Muscle of leg (tissue), 11 donors: Measurements from ENCODE around the gene MCC. TPM values are rescaled to one million over a fixed set of nuclear protein-coding genes. Genes with fewer than 3 reads are reported as not detected.
A peak's percentile ranks its signal among the peaks of the same experiment; 100 is the strongest.

ENCODE experiments used
- DNase-seq: peaks from one replicate; pipeline ENCODE4 v3.0.0; 2013
- H3K27ac ChIP-seq: one replicate; pipeline ENCODE4 v1.5.1; 2013; ENCODE audit warnings: mild to moderate bottlenecking, low read length, control low read depth
- H3K27me3 ChIP-seq: one replicate; pipeline ENCODE4 v1.6.1; 2013; ENCODE audit warnings: low read length; ENCODE audit not compliant: control insufficient read depth, insufficient read depth
- H3K36me3 ChIP-seq: one replicate; pipeline ENCODE4 v1.6.1; 2013; ENCODE audit warnings: low read length; ENCODE audit not compliant: control insufficient read depth, insufficient read depth
- H3K4me1 ChIP-seq: one replicate; pipeline ENCODE4 v1.6.1; 2013; ENCODE audit warnings: low read length; ENCODE audit not compliant: control insufficient read depth, insufficient read depth
- H3K4me3 ChIP-seq: one replicate; pipeline ENCODE4 v1.5.1; 2013; ENCODE audit warnings: low read length, control low read depth
- H3K9me3 ChIP-seq: replicated peaks from 2 replicates; pipeline ENCODE4 v1.6.1; 2013; ENCODE audit warnings: low read depth, low read length; ENCODE audit not compliant: control insufficient read depth
- WGBS: methylation state at CpG from one replicate; pipeline ENCODE4 v1.1.5; 2013; ENCODE audit warnings: missing lambda C conversion rate; ENCODE audit not compliant: insufficient coverage; 5-methylcytosine and 5-hydroxymethylcytosine counted together
- polyA plus RNA-seq, 8 donors: library from polyadenylated mRNA; unstranded; fragments of 120-200 nt; gene quantifications; one replicate each; pipeline versions ENCODE4 v1.2.1 to v1.2.3, GENCODE V29; 2013; ENCODE audit warnings: inconsistent platforms in 1 of 8, low replicate concordance in 1 of 8; ENCODE audit not compliant: insufficient read length in 8 of 8, insufficient read depth in 1 of 8
- total RNA-seq: library from RNA; stranded (reverse); fragments of 120-200 nt; gene quantifications from one replicate; pipeline ENCODE4 v1.2.4, GENCODE V29; 2013

MCC gene
- total and polyA plus RNA-seq, 9 donors, result 12.1 to 19.6 (median 17.0) TPM

DNA sequence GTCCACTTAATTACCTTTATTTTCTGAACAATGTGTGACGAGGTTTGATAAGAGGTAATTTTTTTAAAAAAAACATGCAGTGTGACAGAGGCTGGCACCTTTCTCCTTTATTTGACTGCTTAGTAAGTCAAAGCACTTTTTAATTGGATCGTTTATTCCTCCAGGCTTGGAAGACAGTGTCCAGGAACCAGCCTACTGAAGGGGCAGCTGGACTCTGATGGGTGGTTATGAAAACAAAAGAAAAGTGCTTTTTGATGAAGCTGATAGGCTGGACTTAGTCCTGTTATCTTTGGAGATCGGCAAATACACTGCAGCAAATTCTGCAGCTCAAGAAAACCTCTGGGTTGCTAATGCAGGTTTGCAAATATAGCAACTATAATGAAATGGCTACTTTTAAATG lies 370.0 kb downstream of the MCC start:
- no peak for DNase-seq
- Histone ChIP-seq H3K36me3 (no peaks in the 10 kb centered on the region), H3K27ac (peak overlapping the region; percentile 77), H3K27me3 (no peaks in the 10 kb centered on the region), H3K4me3 (no peak overlapping the region), H3K9me3 (no peaks in the 10 kb centered on the region), H3K4me1 (peaks cover 31% of the 10 kb centered on the region)
- WGBS, result 20% methylated on average over 1 of the region's 3 CpGs

DNA sequence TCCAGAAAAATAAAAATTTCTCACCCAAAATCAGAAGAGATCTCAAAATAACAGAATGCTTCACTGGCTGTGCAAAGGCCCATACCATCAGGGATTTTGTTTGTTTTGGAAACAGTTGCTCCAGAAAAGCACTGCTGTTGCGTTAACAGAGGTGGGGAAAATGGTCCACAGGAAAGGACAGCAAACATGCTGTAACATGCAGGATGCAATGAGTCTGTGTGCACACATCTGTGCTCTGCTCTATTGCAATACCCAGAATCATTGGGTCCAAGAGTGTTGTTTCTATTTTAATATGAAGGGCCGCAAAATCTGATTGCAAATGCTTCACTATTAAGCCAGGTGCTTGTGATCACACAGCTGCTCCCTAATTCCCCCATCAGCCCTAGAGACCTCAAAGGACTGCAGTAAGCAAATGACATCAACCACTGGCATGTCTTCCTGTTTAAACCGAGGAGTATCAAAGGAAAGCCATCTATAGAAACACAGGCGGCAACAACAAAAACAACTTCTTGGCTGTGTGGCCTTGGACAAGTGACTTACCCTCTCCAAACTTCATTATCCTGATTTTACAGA lies 370.6 kb downstream of the MCC start:
- Histone ChIP-seq H3K27me3 (no peaks in the 10 kb centered on the region), H3K9me3 (no peaks in the 10 kb centered on the region), H3K36me3 (no peaks in the 10 kb centered on the region), H3K27ac (peak overlapping the region; percentile 77), H3K4me3 (no peak overlapping the region), H3K4me1 (peaks cover 26% of the 10 kb centered on the region)
- WGBS, result no CpG with 5 or more reads among the region's 4 CpGs
- peak; percentile 86 for DNase-seq

DNA sequence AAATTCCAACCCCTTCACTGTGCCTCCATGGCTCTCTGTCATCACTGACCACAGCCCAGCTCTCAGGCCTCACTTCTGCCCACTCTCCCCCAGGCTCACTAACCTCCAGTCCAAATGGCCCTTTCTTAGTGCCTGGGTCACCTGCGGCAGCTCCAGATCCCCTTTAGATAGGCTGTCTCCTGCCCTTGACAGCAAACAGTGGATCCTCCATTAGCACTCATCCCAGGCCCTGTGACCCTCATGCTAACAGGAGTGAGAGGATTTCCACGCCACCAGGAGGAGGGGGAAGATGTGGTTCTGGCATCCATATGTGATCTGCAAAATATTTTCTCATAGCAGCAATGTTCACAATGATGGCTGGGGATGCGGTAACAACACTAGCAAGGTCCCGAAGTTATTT lies 372.3 kb downstream of the MCC start:
- Histone ChIP-seq H3K36me3 (no peaks in the 10 kb centered on the region), H3K4me3 (no peak overlapping the region), H3K4me1 (peaks cover 27% of the 10 kb centered on the region), H3K27me3 (no peaks in the 10 kb centered on the region), H3K9me3 (no peaks in the 10 kb centered on the region), H3K27ac (no peak overlapping the region)
- WGBS, result no CpG with 5 or more reads among the region's 4 CpGs
- DNase-seq, result no peak

DNA sequence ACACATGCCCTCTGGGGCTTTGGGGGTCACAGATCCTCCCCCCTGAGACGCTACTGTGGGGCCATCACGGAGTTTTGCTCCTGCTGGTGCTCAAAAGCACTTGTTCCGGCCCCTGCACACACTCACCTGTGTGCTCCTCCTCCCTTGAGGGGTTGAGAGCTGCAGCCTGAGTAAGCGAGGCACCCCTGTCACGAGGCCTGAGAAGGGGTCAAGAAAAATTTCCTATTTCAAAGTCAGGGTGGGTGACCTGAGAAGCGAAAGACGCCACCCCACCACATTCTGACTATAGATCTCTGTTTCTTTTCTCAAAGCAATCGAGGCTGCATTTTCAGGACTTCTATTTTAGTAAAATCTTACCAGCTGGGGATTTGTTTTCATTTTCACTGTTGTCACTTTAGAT lies 373.2 kb downstream of the MCC start:
- Histone ChIP-seq H3K4me3 (no peak overlapping the region), H3K4me1 (peaks cover 27% of the 10 kb centered on the region), H3K9me3 (no peaks in the 10 kb centered on the region), H3K27me3 (no peaks in the 10 kb centered on the region), H3K36me3 (no peaks in the 10 kb centered on the region), H3K27ac (no peak overlapping the region)
- DNase-seq, result no peak
- no CpG with 5 or more reads among the region's 8 CpGs for WGBS

DNA sequence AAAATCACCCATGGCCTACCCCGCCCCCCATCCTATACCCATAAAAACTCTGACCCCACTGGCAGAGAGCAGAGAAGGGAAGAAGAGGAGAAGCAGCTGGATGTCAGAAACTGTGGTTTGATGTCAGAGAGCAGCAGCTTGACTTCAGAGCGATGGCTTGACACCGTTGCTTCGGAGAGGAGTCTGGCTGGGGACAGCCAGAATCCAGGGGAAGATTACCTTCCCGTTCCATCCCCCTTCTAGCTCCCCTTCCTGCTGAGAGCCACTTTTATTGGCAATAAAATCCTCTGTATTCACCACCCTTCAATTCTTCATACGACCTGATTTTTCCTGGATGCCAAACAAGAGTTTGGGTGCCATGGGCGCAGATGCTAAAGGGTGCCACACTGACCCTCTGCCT lies 373.7 kb downstream of the MCC start:
- Histone ChIP-seq H3K36me3 (no peaks in the 10 kb centered on the region), H3K27me3 (no peaks in the 10 kb centered on the region), H3K9me3 (no peaks in the 10 kb centered on the region), H3K4me1 (peaks cover 24% of the 10 kb centered on the region), H3K4me3 (no peak overlapping the region), H3K27ac (no peak overlapping the region)
- no peak for DNase-seq
- 100% methylated on average over 4 of the region's 7 CpGs for WGBS

DNA sequence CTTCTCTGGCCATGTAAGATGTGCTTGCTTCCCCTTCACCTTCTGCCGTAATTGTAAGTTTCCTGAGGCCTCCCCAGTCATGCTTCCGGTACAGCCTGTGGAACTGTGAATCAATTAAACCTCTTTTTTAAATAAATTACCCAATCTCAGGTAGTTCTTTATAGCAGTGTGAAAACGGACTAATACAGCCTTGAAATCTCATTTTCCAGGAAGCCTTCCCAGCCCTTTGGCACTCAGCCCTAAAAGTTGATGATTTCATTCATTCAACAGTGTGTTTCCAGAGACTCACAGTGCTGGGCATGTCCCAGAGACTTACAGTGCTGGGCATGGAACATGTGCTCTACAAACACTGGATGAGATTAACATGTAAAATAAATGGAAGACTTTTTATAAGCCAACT lies 375.8 kb downstream of the MCC start:
- no peaks in the 10 kb centered on the region for H3K9me3 ChIP-seq
- WGBS, result 0% methylated on average over 1 of the region's 3 CpGs
- peak; percentile 85 for DNase-seq
- no peaks in the 10 kb centered on the region for H3K36me3 ChIP-seq
- no peak overlapping the region for H3K27ac ChIP-seq
- no peaks in the 10 kb centered on the region for H3K27me3 ChIP-seq
- H3K4me3 ChIP-seq, result no peak overlapping the region
- H3K4me1 ChIP-seq, result peaks cover 5% of the 10 kb centered on the region

DNA sequence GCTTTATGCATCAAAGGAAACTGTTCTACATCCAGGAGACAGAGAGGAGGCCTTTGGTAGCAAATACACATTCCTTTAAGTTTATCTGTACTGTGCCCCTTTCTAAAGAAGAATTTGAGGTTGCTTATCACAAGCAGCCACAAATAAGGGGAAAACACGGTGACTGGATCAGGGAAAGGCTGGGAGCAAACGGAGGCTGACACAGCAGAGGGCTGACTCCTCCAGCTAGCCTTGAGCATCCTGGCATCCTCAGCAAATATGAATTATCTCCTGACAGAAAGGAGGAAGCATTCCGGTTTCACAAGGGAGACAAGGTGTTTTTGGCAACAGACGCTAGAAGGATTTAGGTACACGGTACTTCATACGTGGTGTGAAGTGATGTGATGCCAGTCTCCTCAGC lies 378.1 kb downstream of the MCC start:
- Histone ChIP-seq H3K27me3 (no peaks in the 10 kb centered on the region), H3K9me3 (no peaks in the 10 kb centered on the region), H3K36me3 (no peaks in the 10 kb centered on the region), H3K4me1 (peaks cover 3% of the 10 kb centered on the region), H3K27ac (no peak overlapping the region), H3K4me3 (no peak overlapping the region)
- DNase-seq, result no peak
- 62% methylated on average over 2 of the region's 6 CpGs for WGBS

DNA sequence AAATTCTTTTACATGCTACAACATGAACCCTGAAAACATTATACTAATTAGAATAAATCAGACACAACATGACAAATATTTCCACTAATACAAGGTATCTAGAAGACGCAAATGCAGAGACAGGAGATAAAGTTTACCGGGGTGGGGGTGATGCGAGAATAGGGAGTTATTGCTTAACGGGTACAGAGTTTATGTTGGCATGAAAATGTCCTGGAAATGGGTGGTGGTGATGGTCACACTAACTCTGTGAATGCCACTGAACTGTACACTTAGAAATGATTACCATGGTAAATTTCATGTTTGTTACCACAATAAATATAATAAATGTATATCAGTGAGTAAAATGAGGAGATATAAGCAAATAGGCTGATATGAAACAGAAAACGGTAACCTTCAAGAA lies 378.9 kb downstream of the MCC start:
- no peak for DNase-seq
- H3K9me3 ChIP-seq, result no peaks in the 10 kb centered on the region
- H3K4me3 ChIP-seq, result no peak overlapping the region
- no peak overlapping the region for H3K27ac ChIP-seq
- H3K4me1 ChIP-seq, result peaks cover 3% of the 10 kb centered on the region
- H3K27me3 ChIP-seq, result no peaks in the 10 kb centered on the region
- H3K36me3 ChIP-seq, result peaks cover under 1% of the 10 kb centered on the region
- no CpG with 5 or more reads among the region's 5 CpGs for WGBS

DNA sequence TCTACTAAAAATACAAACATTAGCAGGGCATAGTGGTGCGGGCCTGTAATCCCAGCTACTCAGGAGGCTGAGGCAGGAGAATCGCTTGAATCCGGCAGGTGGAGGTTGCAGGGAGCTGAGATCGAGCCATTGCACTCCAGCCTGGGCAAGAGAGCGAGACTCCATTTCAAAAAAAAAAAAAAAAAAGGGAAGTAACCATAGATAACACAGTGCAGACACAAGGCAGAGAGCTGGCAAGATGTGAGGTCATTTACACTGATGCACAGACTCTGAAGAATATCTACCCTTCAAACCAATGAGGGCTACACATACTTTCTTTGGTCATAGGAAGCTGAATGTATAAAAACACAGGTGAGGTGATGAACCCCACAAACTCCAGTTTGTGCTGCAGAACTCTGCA lies 379.8 kb downstream of the MCC start:
- no peak for DNase-seq
- Histone ChIP-seq H3K27ac (no peak overlapping the region), H3K4me3 (no peak overlapping the region), H3K27me3 (no peaks in the 10 kb centered on the region), H3K9me3 (no peaks in the 10 kb centered on the region), H3K4me1 (peaks cover 3% of the 10 kb centered on the region), H3K36me3 (peaks cover 7% of the 10 kb centered on the region)
- WGBS, result 100% methylated on average over 1 of the region's 5 CpGs

DNA sequence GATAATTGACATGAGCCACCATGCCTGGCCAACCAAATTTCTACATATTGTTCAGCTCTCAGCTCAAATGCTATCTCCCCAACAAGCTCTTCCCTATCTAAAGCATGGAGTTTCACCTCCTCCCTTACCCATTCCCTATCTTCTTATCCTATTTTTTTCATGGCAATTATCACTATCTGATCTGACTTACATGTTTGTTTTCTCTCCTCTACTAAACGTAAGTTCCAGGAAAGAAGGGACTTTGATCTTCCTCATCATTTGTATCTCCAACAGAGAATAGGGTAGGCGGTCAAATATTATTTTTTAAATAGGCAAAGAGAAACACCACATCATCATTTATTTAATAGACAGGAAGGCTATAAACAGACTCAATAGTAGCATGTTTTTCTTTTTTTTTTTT lies 381.4 kb downstream of the MCC start:
- Histone ChIP-seq H3K27me3 (no peaks in the 10 kb centered on the region), H3K36me3 (peaks cover 11% of the 10 kb centered on the region), H3K27ac (no peak overlapping the region), H3K9me3 (no peaks in the 10 kb centered on the region), H3K4me1 (no peaks in the 10 kb centered on the region), H3K4me3 (no peak overlapping the region)
- no peak for DNase-seq
- WGBS, result no CpG with 5 or more reads among the region's 2 CpGs

DNA sequence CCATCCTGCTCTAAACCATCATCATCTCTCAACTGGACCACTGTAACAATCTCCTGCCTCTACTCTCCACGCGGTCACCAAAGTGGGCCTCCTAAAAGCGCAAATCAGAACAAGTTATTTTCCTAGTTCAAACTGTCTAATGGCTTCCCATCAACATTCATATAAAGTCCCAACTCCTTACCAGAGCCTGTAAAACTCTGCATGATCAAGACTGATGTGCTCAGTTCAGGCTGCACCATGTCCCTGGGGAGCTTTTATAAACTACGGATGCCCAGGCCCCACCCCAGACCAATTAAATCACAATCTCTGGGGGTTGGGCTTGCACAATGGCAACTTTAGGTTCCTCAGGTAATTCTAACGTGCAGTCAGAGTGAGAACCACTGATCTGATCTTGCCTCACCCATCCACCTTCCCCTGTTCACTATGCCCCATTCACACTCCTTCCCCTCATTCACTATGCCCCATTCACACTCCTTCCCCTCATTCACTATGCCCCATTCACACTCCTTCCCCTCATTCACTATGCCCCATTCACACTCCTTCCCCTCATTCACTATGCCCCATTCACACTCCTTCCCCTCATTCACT lies 382.5 kb downstream of the MCC start:
- no peaks in the 10 kb centered on the region for H3K4me1 ChIP-seq
- H3K36me3 ChIP-seq, result peaks cover 13% of the 10 kb centered on the region
- no peak overlapping the region for H3K4me3 ChIP-seq
- DNase-seq, result no peak
- H3K9me3 ChIP-seq, result no peaks in the 10 kb centered on the region
- no peaks in the 10 kb centered on the region for H3K27me3 ChIP-seq
- H3K27ac ChIP-seq, result no peak overlapping the region
- WGBS, result 98% methylated on average over 4 of the region's 5 CpGs
